GM12873 (cell line): ENCODE data around the gene SPATS1.

Experiments used
- TF ChIP-seq, protein P1 (sequence below): IDR thresholded peaks from 2 replicates; pipeline ENCODE4 v1.5.1; 2012; ENCODE audit warnings: low read depth, mild to moderate bottlenecking, moderate library complexity, low read length, control low read depth; ENCODE audit not compliant: insufficient read depth; ENCODE audit errors: missing control alignments

The SPATS1 gene, protein sequence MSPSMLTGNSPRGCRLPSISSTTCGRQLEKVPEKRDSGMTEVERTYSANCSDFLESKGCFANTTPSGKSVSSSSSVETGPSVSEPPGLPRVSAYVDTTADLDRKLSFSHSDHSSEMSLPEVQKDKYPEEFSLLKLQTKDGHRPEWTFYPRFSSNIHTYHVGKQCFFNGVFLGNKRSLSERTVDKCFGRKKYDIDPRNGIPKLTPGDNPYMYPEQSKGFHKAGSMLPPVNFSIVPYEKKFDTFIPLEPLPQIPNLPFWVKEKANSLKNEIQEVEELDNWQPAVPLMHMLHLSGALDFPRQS

DNA sequence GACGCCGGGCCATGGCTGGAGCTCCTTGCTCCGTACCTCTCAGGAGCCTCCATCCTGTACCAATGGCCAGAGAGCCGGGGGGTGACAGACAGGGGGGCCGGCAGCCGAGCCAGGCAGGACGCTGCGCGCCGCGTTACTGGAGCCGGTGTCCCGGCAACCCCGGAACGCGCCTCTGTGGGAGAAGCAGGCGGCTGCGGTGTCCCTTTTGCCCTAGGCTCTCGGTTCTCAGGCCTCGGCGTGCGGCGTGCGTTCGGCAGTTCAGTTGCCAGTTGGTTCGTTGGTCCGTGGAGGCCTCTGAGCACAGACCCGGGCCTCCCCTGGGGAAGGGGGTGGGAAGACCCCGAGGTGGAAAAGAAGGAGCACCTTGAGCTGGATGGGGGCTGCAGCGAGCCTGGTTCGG is at the start of gene SPATS1:
Gene SPATS1, plus strand, starts transcription at position 162 of the 400 bp plus-strand sequence. CDS start 446 bp downstream, outside the sequence.
- TF ChIP-seq, protein P1, sequence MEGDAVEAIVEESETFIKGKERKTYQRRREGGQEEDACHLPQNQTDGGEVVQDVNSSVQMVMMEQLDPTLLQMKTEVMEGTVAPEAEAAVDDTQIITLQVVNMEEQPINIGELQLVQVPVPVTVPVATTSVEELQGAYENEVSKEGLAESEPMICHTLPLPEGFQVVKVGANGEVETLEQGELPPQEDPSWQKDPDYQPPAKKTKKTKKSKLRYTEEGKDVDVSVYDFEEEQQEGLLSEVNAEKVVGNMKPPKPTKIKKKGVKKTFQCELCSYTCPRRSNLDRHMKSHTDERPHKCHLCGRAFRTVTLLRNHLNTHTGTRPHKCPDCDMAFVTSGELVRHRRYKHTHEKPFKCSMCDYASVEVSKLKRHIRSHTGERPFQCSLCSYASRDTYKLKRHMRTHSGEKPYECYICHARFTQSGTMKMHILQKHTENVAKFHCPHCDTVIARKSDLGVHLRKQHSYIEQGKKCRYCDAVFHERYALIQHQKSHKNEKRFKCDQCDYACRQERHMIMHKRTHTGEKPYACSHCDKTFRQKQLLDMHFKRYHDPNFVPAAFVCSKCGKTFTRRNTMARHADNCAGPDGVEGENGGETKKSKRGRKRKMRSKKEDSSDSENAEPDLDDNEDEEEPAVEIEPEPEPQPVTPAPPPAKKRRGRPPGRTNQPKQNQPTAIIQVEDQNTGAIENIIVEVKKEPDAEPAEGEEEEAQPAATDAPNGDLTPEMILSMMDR = no peak

DNA sequence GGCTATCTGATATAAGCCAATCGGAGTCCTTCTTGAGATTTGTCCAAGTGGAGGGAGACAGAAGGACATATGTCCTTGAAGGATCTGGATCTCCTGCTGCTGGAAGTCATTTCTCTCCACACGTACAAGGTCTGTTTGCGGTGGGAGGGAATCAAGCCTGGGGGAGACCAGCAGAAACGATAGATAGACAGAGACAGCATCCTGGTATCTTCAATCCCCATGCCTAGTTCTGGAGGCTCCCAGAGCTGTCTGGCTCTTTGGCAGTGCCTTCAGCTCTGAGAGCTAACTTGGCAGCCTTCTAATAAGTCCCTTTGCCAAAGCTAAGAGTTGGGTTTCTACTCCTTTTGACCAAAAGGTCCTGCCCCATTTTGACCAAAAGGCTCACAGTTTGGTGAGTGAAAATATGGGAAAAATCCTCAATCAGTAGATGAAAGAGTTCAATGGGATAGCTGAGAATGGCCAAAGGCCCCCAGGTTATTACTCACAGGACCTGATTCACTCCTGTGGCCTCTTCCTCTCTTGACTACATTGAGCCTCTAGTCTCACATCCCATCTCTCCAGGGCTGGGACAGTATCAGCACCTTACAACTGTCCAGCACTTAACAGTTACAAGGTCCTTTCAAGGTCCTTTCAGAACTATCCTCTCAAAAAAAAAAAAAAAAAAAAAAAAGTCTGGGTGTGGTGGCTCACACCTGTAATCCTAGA is 49.6 kb upstream of the SPATS1 start:
- TF ChIP-seq, protein P1 = no peak

DNA sequence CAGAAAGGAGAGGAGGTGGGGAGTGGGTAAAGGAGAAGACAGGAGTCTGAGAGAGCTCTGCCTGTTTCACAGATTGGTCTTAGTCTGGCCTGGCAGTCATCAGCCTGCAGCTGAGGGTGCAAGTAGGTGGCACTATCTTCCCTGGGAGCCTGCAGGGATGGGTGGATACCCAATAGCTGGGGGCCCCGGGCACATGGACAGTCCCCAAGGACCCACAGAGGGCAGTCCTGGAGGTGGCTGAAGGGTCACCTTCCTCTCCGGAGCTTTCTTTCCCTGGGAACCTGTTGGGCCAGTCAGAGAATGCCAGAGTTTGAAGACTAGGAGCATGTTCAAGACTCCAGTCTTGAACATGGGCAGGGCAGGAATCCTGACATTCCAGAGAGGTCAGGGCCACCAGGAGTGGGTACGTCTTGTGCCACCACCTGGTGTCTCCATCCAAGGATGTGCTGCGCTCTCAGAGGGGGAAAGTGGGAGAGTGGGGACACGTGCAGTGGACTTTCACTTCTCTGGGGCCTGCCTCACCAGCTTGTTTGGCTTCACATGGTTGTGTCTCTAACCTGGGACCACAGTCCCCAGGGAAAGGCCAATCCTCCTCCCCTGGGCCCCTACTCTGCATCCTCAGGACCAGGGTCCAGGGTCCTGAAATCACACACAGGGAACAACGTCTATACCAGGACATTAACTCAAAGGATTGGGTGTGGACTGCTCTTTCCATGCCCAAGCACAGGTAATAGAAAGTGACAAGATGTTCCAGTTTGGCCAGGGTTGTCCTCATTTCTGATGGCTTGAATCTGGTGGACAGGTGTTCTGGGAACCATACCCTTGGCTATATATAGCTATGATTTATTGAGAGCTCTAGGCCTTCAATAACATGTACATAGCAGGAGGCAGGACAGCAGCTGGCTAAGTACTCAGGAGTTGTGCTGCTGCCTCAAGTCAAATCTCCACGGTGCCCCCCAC is 47.3 kb upstream of the SPATS1 start:
- TF ChIP-seq, protein P1 = no peak

DNA sequence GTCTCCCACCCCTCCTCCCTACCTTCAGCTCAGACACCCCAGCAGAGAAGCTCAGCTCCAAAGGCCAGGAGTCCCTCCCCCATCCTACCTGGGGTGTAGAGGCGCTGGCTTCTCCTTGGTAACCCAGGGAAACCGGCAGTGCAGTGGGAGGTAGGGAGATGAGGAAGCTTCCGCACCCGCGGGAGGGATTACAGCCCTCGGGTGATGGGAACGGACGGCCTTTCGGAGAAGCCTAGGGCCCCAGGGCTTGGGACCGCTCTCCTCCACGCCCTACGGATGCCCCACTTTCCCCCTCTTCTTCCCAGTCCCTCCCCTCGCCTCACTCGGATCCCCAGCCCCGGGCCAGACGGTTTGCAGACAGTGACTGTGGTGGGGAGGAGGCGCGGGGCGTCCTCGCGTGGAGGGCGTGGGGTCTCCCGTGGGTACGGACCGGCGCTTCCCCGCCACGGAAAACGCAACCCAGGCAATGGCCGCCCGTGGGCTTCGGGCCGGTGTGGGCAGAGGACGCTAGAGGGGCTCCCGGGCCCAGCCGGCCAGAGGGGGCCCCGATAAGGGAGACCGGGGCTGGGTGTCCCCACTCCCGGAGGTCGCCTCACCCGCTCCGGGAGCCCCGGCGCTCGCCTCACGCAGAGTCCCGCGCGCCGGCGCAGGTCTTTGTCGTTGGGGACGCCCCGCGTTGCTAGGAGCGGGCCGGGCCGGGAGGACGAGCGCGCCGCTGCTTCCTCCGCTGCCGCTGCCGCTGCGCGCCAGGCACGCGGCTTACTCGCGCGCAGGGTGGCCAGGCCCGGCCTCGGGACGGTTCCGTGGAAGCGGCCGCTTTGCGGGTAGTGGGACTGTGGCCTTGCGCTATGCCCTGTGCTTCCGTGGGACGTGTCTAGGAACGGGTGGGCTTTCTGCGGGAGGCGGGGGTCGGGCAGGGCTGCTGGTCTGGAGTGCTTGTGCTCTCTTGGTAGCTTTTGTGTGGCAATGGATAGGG is 45.1 kb upstream of the SPATS1 start:
- TF ChIP-seq, protein P1 = no peak

DNA sequence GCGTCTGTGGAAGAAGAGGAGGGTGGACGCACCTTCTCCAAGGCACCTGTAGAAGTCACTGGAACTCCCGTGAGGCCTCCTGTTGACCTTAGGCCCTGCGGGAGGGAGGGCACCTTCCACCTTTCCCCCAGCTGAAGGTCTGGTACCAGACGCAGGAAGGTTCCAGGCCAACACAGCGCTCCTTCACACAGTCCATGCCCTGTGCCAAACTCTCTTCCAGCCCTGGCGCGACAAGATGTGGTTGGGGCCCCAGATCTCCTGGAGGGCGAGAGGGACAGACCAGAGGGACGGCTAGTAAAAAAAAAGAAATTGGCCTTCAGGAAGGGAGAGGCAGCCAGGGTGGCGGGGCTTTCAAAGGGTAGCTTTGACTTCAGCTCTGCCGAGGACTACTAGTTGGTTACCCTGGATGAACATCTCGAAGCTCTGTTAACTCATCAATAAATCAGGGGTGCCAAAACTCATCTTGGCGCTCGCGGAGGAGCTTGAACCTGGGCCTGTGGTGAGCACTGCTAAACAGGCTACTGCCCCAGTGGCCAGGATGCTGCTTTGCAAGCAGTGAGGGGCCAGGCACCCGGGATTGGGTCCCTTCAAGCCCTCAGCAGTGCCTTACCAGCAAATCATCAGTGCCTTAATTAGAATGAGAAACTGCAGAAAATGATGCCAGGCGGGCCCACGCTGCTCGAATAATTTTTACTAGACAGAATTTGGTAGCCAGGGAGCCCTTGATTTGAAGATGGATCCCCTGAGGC is 44.2 kb upstream of the SPATS1 start:
- TF ChIP-seq, protein P1 = no peak

DNA sequence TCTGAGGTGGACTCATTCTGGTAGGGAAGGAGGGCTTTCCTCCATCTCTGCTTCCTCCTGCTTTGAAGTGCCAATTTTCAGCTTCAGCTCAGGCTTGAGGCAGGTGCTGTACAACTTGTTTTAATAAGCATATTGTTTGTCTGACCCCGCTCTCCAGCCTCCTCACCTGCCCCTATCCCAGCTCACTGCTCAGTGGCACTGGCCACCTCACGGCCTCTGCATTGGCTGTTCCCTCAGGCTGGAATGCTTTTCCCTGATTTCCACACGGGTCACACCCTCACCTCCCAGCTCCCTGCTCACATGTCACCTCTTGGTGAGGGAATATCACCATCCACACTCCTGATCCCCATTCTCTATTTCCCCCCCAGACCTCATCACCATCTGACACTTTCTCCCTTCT is 43.6 kb upstream of the SPATS1 start:
- TF ChIP-seq, protein P1 = no peak
